Posterior cingulate gyrus (tissue), 11 donors: ENCODE measurements around the gene NOTCH1.

ENCODE experiments used
- DNase-seq, 10 donors: peaks; one replicate each; pipeline versions ENCODE4 v3.0.0 to v3.0.0-alpha.2; 2020 to 2021; ENCODE audit warnings: mixed read lengths in 3 of 10
- intact Hi-C: fragments of 100-400 bp; cut with DNase I; formaldehyde crosslinking; loops from one replicate; pipeline ENCODE4 v1.15.1; 2023

Gene NOTCH1

DNA sequence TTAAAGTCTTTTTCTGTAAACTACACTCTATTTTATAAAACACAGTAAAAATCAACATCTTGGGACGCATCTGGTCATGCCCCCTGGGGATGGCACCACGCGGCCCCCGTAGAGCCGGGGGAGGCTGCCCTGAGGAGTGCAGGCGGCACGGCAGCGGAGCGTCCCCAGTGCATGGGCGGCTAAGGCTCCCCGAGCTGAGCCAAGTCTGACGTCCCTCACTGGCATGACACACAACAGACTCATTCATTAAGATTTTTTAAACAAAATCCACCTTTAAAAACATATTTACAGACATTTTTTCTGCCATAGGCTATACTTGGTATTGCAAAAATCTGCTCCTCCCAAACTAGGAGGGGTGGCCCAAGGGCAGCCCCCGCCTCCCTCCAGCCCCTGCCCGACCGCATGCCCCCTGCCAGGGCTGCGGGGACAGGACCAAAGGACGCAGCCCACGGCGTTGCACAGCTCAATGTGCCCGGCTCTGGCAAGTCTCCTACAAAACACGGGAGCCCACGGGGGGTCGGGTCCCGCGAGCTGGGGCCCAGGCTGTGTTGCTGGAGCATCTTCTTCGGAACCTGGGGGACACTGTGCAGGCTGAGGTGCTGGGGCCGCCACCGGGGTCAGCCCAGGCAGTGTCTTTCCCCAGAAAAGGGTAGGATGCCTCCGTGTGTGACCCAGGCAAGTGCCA lies 51.2 kb downstream of the NOTCH1 start:
- peak in 6 of 10 donors; percentile 49 to 90 (median 68) for DNase-seq

DNA sequence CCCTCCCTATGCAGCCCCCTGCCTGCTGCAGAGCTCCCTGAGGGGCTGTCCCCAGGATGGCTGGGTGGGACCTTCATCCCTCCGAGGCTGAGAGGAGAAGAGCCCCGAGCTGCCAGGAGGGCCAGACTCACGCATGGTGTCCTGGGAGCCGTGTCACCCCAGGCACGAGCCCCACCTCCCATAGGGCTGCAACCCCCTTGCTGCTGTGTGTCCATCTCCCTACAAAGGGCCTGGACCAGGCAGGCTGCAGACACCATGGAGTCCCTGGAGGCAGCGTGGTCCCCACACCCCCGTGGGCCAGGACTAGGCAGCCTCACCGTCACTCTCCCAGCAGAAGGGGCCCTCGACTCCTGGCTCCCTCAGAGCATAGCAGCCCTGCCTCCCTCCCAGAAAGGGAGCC lies 51.8 kb downstream of the NOTCH1 start:
- intact Hi-C loops: loop anchor here (5.0 kb wide), 1 partner anchor 33 kb away; no protein-coding TSS in a partner anchor
- no peak for DNase-seq

More for the DNA sequence above, 51.2 kb downstream of the NOTCH1 start:
- intact Hi-C loops: loop anchor here (5.0 kb wide), 1 partner anchor 33 kb away; no protein-coding TSS in a partner anchor

DNA sequence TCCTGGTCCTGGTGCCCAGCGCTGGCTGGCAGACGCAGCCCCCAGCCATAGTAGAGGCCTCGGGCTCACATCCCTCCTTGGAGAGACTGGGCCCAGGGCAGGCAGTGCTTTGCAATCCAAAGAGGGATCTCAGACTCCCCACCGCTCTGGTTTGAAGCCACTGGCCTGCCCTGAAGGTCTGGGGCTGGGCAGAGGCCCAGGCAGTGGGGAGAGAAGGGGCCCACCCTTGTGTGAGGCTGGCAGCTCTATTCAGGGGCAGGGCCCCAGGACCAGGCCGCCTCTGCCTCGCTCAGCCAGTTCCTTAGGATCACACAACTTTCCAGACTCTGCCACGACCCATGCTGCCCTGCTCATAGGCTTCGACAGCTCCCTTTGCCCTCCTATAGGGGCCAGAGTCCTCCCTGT lies 52.3 kb downstream of the NOTCH1 start:
- intact Hi-C loops: loop anchor here (5.0 kb wide), 1 partner anchor 34 kb away; no protein-coding TSS in a partner anchor
- peak in 2 of 10 donors; percentile 47 to 52 for DNase-seq

DNA sequence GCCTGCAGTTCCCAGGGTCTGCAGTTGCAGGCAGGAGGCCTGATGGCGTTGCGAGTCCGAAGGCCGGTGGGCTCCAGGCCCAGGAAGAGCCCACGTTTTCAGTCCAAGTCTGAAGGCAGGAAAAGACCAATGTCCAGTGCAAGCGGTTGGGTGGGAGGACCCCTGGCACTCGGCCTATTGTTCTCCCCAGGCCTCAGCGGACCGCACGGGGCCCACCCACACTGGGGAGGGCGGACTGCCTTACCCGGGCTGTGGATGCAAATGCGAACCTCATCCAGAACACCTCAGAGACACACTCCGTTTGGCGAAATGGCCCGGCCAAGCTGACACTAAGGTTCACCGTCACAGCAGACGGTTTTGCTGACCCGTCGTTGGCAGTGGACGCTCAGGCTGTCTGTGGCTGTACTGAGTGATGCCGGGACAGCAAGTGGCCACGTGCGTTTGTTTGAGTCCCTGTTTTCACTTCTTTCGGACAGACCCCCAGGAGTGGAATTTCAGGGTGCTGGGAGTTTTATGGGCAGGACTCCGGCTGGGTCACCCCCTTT lies 52.8 kb downstream of the NOTCH1 start:
- intact Hi-C loops: loop anchor here (5.0 kb wide), 1 partner anchor 34 kb away; no protein-coding TSS in a partner anchor
- no peak for DNase-seq

DNA sequence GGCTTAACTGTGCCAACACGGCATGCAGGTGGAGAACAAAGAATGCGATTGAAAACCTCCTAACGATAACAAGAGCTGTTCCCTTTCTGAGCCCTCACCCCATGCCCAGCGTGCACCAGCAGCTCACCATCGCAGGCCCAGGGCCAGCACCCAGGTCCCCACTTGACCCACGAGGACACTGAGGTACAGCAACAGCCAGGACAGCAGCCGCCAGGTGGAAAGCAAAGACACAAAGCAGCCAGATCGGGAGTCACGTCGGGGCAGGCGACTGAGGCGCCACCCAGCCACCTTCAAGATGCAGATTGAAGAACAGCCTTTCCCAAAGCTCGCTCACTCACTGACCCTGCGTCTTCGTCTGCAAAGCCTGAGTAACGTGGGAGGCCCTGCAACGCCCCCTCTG lies 56.1 kb downstream of the NOTCH1 start:
- peak in 2 of 10 donors; percentile 63 to 79 for DNase-seq
- intact Hi-C loops: loop anchor here (5.0 kb wide), 2 partner anchors 38 to 63 kb away; no protein-coding TSS in a partner anchor

DNA sequence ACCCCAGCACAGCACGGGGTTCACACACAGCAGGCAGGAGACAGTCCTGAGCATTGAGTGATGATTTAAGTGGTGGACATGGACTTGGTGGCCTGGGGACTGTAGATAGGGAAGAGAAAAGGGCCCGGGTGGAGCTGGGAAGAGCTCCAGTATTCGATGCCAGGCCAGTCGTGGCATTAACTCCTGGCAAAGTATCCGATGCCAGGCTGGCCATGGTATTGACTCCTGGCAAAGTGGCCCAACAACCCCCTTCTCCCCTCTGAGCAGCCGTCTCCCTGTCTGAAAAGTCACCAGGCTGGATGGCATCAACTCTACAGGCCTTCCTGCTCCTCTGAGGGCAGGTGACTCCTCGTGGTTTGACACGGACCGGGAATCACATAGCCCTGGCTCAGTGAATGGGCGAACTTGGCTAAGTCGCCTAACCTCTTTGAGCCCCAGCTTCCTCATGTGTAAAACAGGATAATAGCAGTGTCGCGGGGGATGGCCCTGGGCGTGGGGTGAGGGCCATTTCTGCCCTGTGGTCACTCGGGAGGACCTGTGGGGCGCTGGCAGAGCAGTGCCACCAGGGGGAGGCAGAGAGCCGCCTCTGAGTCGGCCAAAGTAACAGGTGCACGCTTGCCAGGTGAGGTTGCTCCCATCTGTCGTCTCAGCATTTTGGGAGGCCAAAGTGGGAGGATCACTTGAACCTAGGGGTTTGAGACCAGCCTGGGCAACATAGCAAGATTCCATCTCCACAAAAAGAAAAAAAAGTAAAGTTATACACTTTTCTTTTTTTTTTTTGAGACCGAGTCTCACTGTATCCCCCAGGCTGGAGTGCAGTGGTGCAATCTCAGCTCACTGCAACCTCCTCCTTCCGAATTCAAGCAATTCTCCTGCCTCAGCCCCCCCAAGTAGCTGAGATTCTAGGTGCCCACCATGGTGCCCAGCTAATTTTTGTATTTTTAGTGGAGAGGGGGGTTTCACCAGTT lies 57.3 kb downstream of the NOTCH1 start:
- intact Hi-C loops: loop anchor here (5.0 kb wide), 1 partner anchor 64 kb away; no protein-coding TSS in a partner anchor
- peak in 8 of 10 donors; percentile 58 to 95 (median 76) for DNase-seq

DNA sequence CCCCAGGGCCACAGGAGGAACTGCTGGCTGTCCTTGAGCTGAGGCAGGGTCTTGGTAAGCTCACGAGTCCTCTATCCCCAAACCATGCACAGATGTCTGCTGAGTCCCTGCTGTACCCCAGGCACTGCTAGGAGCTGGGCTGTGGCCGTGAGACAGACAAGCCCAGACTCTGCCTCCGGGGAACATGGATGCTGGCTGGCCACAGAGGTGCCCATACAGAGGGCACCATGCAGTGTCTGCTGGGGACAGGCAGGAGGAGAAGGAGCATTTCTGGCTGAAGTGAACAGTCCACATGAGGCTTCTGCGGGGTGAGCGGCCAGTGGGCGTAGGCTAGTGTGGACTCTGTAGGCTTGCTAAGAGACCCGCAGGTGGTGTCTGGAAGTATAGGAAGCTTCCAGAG lies 58.2 kb downstream of the NOTCH1 start:
- intact Hi-C loops: loop anchor here (5.0 kb wide), 1 partner anchor 65 kb away; no protein-coding TSS in a partner anchor
- DNase-seq: peak in 1 of 10 donors; percentile 70

DNA sequence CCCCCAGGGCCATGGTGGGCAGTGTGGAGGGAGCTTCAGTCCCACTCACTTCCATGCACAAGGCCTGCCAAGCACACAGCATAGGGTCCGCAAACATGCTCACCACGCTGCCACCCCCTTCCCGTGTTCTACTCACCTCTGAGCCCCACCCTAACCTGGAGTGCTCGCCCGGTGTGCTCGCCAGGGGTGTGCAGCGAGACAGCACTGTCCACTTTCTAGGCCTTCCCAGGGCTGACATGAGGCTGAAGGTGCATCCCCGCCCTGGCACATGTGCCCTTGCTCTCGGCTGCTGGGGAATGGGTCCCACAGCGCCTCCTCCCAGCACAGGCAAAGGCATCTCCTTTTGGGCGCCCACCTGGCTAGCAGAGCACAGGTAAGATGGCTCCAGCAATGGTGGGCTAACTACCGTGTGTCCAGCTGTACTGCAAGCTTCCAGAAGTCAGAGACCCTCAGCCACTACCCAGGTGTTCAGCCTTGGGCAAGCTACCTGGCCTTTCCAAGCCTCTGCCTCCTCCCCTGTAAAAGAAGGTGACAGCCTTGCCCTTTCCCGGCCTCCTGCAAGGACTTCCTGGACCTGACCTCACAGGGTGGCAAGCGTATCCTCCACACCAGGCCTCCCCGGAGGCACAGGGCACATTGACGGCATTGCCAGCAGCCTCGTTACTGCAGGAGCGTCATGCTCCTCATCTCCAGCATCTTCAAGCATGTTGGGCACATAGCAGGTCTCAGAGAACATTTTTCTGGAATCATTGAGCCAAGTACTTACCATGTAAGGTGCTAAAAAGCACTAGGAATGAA lies 58.8 kb downstream of the NOTCH1 start:
- intact Hi-C loops: loop anchor here (5.0 kb wide), 1 partner anchor 65 kb away; no protein-coding TSS in a partner anchor

DNA sequence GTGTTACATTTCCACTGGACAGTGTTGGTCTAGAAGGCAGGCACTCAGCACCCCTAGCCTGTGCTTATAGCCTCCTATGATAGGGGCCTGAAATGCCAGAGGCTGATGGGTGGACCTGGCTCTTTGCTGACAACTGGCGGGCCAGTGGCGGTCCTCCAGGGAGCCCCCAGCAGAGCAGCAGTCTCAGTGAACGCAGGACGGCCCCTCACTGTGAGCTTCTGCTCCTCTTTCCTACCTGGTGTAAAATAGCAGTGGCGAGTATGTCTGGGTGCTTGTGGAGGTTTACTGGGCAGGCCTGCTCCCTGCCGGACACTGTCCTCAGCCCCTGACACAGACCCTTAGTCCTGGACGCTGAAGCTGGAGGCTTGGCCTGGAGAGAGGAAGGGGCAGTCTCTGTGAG lies 59.7 kb downstream of the NOTCH1 start:
- intact Hi-C loops: loop anchor here (5.0 kb wide), 1 partner anchor 66 kb away; no protein-coding TSS in a partner anchor
- DNase-seq: peak in 1 of 10 donors; percentile 62

More for the DNA sequence above, 58.8 kb downstream of the NOTCH1 start:
- DNase-seq: peak in 1 of 10 donors; percentile 59

DNA sequence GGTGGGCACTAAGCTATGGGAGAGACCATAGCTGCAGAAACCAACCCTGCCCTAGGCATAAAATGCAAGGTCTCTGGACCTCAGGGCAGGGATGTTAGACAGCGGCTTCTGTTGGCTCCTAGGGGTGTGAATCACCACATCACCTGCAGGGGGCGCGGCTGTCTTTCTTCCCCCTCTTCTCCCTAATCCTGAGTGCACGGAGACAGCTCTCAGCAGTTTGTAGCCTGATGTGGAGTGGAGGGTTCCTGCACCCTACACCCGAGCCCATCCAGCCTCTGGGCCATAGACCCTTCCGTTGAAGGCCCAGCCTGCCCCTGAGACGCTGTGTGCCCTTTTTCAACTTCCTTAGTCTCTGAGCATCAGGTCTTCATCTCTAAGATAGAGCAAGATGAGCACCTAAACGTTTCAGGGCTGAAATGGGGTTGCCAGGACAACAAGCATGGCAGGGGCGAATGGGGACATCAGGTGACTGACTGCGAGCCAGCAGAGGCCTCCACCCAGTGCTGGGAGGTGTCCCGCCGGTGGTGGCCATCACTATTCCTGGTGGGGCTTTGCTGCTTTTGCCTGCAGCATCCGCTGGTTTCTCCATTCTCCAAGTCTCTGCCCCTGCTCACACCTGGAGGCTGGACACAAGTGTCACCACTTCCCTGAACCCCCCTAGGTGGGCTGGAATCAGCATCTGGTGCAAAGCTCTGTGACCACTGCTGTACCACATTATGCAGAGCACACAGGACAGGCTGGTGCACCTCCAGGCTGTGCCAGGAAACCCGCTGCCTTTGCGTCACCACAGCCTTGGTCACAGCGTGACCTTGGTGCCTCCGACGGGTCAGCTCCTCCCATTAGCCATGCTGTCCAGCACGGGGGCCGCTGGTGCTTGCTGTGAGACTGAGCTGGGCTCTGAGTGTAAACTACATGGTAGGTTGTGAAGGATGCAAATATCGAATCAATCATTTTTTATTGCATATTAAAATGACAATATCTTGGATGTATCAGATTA lies 60.5 kb downstream of the NOTCH1 start:
- intact Hi-C loops: loop anchor here (1.0 to 5.0 kb wide), 3 partner anchors 67 to 146 kb away; no protein-coding TSS in a partner anchor
- DNase-seq: peak; percentile 61 to 97 (median 84)

DNA sequence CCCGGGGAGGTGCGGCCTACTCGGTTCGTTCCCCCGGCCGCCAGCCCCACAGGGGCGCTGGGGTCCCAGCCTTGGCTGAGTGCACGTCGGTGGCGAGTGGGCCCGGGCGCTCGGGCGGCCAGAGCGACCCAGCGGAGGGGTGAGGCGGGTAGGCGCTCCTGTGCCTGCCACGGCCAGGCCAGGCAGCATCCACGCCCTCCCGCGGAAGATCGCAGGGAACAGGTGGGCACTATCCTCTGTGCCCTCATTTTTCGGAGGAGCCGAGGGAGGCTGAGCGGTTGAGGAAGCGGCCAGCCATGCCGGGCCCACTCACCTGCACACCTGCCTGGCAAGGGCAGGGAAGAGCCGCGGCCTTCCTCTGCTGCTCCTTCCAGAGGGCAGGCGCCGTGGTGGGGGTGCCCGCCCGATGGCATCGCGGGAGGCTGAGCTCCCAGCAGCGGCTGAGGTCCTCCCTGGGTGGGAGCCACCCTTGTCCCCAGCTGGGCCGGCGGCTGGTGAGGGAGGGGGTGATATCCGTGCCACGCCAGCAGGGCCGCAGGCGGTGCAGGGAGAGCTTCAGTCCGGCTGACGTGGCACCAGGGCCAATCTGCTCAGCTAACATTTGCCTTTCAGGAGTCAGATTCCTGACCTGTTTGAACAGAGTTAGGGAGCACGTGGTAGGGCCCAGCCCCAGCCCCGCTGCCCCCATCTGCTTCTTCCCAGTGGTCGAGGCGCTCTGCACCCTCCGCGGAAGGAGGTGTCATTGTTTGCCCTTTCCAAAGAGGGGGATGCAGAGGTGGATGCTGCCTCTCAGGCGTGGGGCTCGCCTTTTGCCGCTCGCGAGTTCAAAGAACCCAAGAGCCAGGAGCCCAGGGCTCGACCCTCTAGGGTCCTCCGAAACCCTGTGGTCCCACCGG lies 61.4 kb downstream of the NOTCH1 start:
- DNase-seq: peak in 2 of 10 donors; percentile 84 to 88

DNA sequence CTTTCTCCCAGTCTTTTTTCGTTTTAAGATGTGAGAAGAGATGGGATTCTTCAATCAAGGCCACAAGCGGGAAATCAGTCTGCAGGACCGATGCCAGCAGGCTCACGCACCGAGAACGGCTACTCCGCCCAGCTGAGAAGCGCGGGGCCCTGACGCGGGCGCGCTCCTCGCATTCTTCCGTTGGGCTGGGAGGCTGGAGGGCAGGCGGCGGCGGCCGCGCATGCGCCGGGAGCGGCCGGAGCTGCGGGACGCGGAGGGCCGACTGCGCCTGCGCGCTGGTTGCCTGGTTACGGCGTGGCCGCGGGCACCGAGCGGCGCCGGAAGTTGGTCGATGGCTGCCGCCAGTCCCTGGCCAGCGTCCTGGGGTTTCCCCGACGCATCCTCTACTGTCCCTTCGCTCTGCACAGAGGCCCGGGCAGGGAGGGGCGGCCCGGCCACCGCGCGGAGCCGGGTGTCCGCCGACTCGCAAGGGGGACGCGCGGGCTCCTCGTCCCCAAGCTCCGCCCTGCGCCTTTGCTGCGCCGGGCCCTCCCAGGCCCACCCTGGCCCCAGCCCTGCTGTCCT lies 62.2 kb downstream of the NOTCH1 start:
- peak; percentile 84 to 99 (median 90) for DNase-seq
- intact Hi-C loops: loop anchor here (5.0 kb wide), 1 partner anchor 71 kb away; the partner anchor contains the start of genes ENTR1 and PMPCA

More for the DNA sequence above, 61.4 kb downstream of the NOTCH1 start:
- intact Hi-C loops: loop anchor here (1.0 to 5.0 kb wide), 4 partner anchors 68 to 147 kb away; partner anchors contain the start of genes ENTR1 and PMPCA

DNA sequence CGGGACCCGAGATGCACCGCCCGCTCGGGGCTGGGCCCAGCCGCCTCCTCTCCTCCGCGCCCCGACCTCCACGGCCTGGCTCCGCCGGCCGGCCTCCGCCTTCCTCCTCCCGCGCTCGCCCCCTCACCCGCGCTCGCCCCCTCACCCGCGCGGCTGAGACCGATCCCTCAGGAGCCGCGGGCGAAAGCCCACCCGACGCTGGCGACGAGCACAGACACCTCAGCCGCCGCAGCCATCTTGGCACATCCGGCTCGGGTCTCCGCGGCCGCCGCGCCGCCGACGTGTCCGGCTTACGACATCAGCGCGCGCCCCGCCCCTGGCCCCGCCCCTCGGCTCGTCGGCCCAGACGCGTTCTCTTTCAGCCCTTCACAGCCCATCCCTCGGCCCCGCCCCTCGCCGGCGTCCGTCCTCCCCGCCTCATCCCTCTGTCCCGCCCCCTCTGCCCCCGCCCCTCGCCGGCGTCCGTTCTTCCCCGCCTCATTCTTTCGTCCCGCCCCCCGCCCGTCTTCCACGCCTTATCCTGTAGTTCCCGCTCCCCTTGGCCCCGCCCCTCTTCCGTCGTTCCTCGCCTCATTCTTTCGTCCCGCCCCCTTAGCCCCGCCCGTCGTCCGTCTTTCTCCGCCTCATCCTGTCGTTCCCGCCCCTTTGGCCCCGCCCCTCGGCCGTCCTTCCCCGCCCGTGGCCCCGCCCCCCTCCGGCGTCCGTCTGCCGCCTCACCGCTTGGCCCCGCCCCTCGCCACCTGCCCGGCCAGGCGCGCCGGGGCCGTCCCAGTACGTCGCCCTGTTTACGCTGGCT lies 62.9 kb downstream of the NOTCH1 start, which contains the start of gene SEC16A:
SEC16A (minus strand) TSS at position 248 of the 796 bp plus-strand sequence. CDS start 5,425 bp downstream, outside the sequence.
- intact Hi-C loops: loop anchor here (5.0 kb wide), 1 partner anchor 71 kb away; the partner anchor contains the start of genes ENTR1 and PMPCA
- peak; percentile 98 to 100 (median 100) for DNase-seq

DNA sequence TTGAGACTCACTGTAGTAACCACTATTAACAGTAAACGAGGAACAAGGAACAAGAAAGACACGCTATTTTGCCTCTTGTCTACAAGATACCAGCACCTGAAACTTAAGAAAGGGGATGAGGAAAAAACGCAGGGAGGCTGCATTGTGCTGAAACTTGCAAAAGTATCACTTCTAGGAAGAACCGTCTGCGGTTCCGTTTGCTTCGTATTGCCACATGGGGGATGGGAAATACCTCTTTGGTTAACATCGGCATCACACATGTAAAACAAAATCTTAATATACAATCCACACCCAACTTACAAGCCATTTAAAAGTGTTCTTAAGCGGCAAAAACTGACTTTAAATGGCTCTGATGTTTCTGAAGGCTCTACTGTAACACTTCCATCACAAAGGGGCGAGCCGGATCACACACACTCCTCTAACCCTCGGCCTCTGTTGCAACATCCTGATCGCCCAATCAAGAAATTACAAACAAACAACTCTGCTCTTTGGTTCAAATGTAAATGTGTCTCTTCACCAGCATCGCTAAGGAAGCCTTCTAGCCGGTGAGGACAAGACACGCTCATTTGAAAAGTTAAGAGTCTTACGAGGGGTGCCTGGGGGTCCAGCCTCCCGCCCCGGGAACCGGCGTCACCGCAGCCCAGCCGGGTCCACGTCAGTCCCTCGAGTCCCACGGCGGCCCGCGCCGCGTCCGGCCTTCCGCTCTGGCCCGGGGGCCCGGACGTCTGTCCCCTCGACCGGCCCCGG lies 63.6 kb downstream of the NOTCH1 start:
- intact Hi-C loops: loop anchor here (5.0 kb wide), 1 partner anchor 70 kb away; the partner anchor contains the start of genes ENTR1 and PMPCA
- DNase-seq: no peak

DNA sequence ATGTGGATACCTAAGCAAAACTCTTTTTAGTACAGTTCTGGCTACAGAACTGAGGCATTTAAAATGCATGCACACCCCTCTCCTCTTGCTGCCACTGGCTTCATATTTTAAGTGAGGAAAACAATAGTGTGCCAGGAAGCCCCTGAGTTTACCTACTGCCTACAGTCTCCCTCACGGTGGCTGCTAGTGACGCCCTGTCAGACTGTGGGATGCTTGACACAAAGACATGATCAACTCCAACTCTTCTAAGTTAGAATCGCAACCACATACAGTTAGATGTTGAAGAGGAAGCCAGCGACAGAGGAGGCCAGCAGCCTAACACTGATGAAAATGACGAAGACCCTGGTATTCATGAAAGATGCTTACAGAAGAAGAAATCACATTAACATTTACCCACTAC lies 64.3 kb downstream of the NOTCH1 start:
- intact Hi-C loops: loop anchor here (5.0 kb wide), 1 partner anchor 69 kb away; the partner anchor contains the start of genes ENTR1 and PMPCA
- no peak for DNase-seq
